Measurements from ENCODE around the gene OR52R1. TPM values are rescaled to one million over a fixed set of nuclear protein-coding genes. Genes with fewer than 3 reads are reported as not detected.

Gene OR52R1
- total RNA-seq, 1 experiment from 2014 or later = not detected

DNA sequence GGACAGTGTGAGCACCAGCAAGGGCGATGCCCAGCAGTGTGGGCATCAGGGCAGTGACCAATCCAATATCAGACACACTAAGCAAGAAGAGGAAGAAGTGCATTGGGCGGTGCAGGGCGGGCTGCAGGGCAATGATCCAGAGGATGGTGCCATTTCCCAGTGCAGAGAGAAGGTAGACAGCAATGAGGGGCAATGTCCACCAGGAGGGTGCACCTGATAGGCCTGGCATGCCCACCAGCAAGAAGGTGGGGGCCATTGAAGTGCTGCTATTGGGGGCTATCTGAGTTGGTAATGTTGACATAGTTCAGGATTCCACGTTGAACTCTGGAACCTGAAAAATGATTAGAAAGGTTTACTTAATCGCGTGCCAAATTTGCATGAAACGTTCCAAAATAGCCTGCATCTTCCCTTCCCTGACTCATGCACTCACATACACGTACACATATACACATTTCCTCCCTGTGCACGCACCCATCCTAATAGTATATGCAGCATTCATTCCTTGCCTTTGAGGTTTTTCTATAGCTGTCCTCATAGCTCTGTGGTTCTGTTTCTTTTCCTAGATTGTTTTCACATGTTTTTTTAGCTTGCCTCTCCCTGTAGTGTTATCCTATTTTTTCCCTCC, 44.8 kb upstream of the OR52R1 start, which contains the start of gene OR51S1:
OR51S1 (minus strand) TSS at position 301 of the 625 bp plus-strand sequence; CDS start at position 301, 0 bp downstream.
- Histone ChIP-seq H3K14ac (ENCODE audit: insufficient read depth, low read length) (no peak within 1 kb of the TSS; the same call in 1 of the 2 replicates), H2AFZ (ENCODE audit: low read length) (no peak within 1 kb of the TSS), H4K8ac (replicated peaks; ENCODE audit: insufficient read length, low read depth, low read length) (no peak within 1 kb of the TSS), H3K4me2 (ENCODE audit: insufficient read depth, insufficient read length, low read length) (no peak within 1 kb of the TSS), H3T11ph (ENCODE audit: low read length) (no peak within 1 kb of the TSS), H2BK12ac (ENCODE audit: insufficient read length, low read depth, low read length) (no peak within 1 kb of the TSS), H2BK5ac (ENCODE audit: insufficient read length, low read length) (no peak within 1 kb of the TSS), H3K9me3 (ENCODE audit: control insufficient read depth, low read depth, low read length) (no peaks in the 10 kb centered on the region), H3K79me1 (ENCODE audit: insufficient read depth, low read depth, low read length, poor library complexity, severe bottlenecking) (no peaks in the 10 kb centered on the region), H3K27ac (ENCODE audit: insufficient read length, low read depth, low read length) (no peak within 1 kb of the TSS), H2BK20ac (ENCODE audit: low read depth, low read length, poor library complexity, severe bottlenecking) (no peak within 1 kb of the TSS), H4K20me1 (ENCODE audit: control insufficient read depth, insufficient read depth, insufficient read length) (no peaks in the 10 kb centered on the region), H2BK120ac (ENCODE audit: low read depth, low read length, poor library complexity, severe bottlenecking) (no peak within 1 kb of the TSS), H3K9ac (ENCODE audit: extremely low read depth, insufficient read length, low read length) (no peak within 1 kb of the TSS), H3K23me2 (ENCODE audit: insufficient read length, low read depth, low read length, poor library complexity, severe bottlenecking) (no peaks in the 10 kb centered on the region), H3K56ac (ENCODE audit: insufficient read length, low read depth, low read length) (no peak within 1 kb of the TSS), H3K4me1 (ENCODE audit: insufficient read depth, low read length) (no peaks in the 10 kb centered on the region), H3K18ac (ENCODE audit: insufficient read length, low read depth, low read length) (no peak within 1 kb of the TSS), H3K27me3 (ENCODE audit: insufficient read depth, low read length) (no peaks in the 10 kb centered on the region), H2BK15ac (ENCODE audit: low read depth, low read length) (no peak within 1 kb of the TSS), H3K23ac (ENCODE audit: insufficient read length, low read depth, low read length) (no peak within 1 kb of the TSS), H2AK5ac (ENCODE audit: insufficient read length, low read length) (no peak within 1 kb of the TSS), H4K91ac (ENCODE audit: insufficient read length, low read depth, low read length) (no peak within 1 kb of the TSS), H4K5ac (ENCODE audit: insufficient read length, low read depth, low read length) (no peak within 1 kb of the TSS), H3K79me2 (ENCODE audit: insufficient read depth, low read length) (no peaks in the 10 kb centered on the region), H3K4ac (ENCODE audit: low read depth, low read length) (no peak within 1 kb of the TSS)
- no CpG with 5 or more reads among the region's 9 CpGs for WGBS (ENCODE audit: extremely low coverage, insufficient read length, low lambda C conversion rate)
- H3K27ac Mint-ChIP-seq = 0 out of 7 replicates have a peak within 1 kb of the TSS, but pooled peaks of 1 of the 3 experiments have one; percentile 12
- no peak for DNase-seq
- no peaks in the 10 kb centered on the region for H3K4me1 Mint-ChIP-seq
- peaks cover 2 to 4% of the 10 kb centered on the region in 2 experiments; a peak in 2 of 5 replicates for H3K9me3 Mint-ChIP-seq
- TF ChIP-seq CTCF (conservative IDR thresholded peaks at IDR 0.05) = 0 out of 3 replicates have a peak, but pooled peaks have one; percentile 15
- peaks cover 3% of the 10 kb centered on the region; the same call in 1 of the 2 replicates for H3K27me3 Mint-ChIP-seq (ENCODE audit: low read depth)
- H3K4me3 Mint-ChIP-seq = no peak within 1 kb of the TSS
- peaks cover 0 to 3% (median 0%) of the 10 kb centered on the region in 3 experiments; a peak in 3 of 7 replicates for H3K36me3 Mint-ChIP-seq (ENCODE audit: insufficient read depth in 1 of 3, low read depth in 3 of 3)

Data from H9 (cell line).